GM12872 (cell line): ENCODE measurements around the gene CSRP1.

Source experiments
- CTCF ChIP-seq: IDR thresholded peaks from 3 replicates; pipeline ENCODE4 v1.5.1; 2011; ENCODE audit warnings: low read depth, mild to moderate bottlenecking, low read length, moderate library complexity; ENCODE audit not compliant: insufficient read depth

The CSRP1 gene

GRCh38 chr1:201481004-201481380 is 25.9 kb downstream of the CSRP1 start:
- no peak for TF ChIP-seq CTCF

GRCh38 chr1:201480231-201481003 is 26.5 kb downstream of the CSRP1 start:
- TF ChIP-seq CTCF: no peak

GRCh38 chr1:201479201-201479730 is 27.7 kb downstream of the CSRP1 start:
- no peak for TF ChIP-seq CTCF

- 0 out of 3 replicates have a peak, but pooled peaks have one; percentile 4 for TF ChIP-seq CTCF
Measured at GRCh38 chr1:201476670-201477344, 30.1 kb downstream of the CSRP1 start.

GRCh38 chr1:201475915-201476669 is 30.8 kb downstream of the CSRP1 start:
- TF ChIP-seq CTCF: no peak

GRCh38 chr1:201475130-201475529 is 31.8 kb downstream of the CSRP1 start:
- no peak for TF ChIP-seq CTCF

- TF ChIP-seq CTCF: no peak
Measured at GRCh38 chr1:201473296-201473695, 33.6 kb downstream of the CSRP1 start.
